NOMO-1 treated with dmso at 0.1 percent for 144 hours (cell line): ENCODE results near the gene TOGARAM1.

ENCODE experiments used
- DNase-seq: peaks from one replicate; lab custom pipeline; 2025; ENCODE audit not compliant: unreplicated experiment; lab: John Stamatoyannopoulos, UW

The TOGARAM1 gene

DNA sequence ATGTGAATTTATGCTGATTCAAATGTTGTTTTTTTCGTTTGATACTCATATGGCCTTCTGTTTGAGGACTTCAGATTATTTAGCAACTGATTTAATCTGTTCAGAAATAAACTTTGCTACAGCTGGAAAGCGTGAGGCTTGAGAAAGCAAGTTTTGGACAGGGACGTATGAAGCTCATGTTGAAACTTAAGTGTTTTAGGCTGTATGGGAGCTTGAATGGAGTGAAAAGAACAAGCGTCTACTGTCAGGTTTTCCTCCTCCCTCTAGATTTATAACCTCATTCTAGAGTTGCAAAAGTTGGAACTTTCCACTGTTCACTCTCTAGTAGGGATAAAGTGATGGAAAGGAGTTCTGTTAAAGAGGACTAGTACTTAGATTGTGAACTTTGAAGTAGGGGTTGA, 123.0 kb downstream of the TOGARAM1 start:
- no peak for DNase-seq

DNA sequence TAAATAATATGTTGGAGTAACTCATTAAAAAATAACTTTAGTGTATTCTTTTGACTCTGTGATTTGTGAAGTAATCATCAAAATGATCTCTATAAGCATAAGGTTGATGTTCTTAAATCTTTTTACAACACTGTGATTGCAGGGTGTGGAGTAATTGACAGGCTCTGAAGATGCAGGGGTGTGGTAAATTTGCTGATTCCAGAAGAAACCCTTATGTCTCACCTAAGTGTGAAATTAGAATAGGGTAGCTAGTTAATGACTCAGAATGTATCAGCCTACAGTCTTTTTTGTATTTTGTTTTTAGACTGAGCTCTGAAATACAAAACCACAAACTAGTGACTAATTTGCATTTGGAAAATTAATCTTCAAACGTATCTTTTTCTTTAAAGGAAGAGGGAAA, 127.8 kb downstream of the TOGARAM1 start:
- no peak for DNase-seq

DNA sequence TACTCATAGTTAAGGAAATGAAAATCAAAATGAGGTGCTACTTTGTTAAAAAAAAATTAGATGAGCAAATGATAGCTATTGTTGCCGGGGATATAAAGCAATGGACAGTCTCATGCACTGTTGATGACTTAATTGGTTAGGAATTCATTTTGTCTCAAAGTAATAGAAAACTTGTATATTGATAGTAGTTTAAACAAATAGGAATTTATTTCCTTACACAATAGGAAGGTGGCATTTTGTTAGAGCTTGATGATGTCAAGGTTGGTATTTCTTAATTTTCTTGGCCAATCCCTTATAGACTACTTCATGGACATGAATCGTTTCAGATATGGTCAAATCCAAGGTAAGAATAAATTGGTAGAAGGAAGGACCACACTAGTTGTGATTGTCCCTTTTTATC, 129.7 kb downstream of the TOGARAM1 start:
- DNase-seq: no peak

DNA sequence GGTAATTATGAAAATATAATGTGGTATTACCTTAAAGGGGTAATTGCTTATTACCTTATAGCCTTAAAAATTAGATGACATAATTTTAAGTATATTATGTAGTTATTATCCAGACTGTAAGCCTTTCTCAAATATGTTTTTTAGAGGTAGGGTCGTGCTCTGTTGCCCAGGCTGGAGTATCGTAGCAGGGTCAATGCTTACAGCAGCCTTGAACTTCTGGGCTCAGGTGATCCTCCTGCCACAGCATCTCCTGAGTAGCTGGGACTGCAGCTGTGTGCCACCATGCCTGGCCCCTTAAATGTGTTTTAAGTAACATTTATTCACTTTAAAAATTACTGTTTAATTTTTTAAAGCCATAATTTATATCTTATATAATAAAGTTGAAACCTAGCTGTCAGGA, 132.3 kb downstream of the TOGARAM1 start:
- no peak for DNase-seq

DNA sequence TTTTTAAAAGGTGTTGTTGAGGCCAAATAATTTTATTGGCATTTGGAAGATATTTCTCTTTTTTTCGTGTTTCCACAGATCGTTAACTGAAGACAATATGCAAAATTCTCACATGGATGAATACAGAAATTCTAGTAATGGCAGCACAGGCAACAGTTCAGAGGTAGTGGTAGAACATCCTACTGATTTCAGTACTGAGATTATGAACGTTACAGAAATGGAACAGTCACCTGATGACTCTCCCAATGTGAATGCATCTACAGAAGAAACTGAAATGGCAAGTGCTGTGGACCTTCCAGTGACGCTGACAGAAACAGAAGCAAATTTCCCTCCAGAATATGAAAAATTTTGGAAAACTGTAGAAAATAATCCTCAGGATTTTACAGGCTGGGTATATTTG, 133.2 kb downstream of the TOGARAM1 start:
- DNase-seq: no peak

DNA sequence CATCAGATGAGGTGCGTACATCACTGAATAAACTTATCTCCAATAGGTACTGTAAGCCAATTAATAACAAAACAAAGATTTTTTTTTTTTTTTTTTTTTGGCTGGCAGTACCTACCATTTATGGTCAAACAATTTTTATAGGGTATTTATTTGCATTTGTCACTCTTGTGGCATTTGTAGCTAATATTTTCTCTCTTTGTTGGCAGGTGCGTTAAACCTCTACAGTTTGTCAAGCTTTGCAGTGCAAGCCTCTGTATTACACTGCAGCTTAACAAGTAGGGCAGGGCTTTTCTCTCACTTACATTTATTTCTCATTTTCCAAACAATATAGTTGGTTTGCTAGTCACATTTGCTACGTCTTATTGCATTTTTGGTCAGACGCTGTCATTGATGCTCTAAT, 134.2 kb downstream of the TOGARAM1 start:
- no peak for DNase-seq

DNA sequence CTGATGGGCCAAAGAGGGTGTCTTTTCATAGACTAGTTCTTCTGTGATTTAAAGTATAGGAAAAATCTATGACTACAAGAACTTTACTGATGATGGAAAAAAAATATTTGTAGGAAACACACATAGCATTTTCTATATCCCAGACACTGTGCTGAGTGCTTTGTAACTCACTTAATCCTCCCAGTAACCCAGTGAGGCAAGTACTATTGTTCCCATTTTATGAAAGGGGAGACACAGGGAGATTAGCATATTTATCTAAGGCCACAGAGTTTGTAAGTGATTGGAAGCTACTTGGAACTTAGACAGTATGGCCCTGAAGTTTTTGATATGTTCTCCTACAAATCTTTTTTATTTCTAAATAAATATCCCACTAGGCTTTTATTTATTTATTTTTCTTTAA, 141.8 kb downstream of the TOGARAM1 start:
- DNase-seq: no peak

DNA sequence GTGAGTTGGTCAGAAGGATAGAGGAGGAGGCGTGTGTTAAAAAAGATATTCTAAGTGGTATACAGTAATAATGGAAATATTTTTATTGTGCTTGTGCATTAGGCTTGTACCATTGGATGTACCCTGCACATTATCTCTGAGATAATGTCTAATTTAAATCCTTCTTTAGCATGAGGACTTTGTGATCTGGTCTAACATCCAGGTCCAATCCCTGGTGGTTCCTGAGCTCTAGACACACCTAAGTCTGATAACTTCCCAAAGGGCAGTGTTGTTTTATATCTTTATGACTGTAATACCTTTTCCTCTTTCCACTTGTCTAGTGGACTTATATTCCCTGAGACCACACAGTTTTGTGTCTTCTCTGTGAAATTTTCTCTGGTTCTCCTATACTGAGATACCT, 142.6 kb downstream of the TOGARAM1 start:
- DNase-seq: no peak

DNA sequence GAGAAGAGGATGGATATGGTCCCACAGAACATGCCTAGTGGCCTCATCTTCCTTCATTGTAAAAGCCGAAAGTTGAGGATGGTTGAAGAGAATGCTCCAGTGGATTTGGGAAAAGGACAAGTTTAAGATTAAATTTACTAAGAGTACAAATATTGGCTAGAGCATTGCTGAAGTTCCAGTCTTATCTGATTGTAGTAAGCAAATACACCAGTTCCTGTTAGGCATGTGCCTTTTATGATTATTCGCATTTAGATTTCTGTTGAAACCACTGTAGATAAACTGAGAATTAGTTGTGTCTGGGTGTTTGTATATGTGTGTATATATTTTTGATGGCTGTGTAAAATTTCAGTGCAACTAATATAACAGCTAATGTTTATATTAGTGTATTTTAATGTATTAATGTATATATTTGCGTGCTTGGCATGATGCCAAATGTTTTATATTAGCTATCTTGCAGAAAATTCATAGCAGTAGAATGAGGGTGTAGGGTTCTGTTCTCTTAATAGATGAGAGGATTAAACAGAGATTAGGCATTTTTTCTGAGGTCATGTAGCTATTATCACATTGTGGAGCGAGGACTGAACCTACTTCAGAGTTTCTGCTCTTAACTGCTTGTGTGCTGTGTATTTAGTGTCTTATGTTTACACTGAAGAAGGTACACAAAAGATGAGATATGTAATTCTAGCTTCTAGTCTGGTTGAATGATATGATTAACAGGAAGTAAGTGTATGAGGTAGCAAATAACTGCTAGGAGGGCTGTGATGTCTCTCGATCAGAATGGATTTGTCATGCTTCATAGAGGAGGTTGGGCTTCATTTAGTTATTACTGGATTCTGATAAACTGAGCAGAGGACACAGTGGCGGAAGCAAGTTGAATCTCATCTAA, 151.1 kb downstream of the TOGARAM1 start:
- DNase-seq: no peak

DNA sequence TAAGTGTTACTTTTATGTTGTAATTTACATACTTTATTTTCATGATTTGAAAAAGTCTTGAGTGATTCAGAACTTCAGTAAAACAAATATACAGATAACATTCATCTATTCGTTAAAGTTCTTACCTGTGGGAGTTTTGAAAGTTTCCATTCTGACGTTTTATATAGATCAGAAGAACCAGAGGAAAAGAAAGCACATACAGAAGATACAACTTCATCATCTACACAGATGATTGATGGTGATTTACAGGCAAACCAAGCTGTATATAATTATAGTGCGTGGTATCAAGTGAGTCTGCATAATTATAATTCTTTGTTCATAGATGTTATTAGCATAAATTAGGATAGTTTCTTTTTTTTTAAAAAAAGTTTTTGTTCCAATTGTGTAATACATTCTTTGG, 152.3 kb downstream of the TOGARAM1 start:
- DNase-seq: no peak

DNA sequence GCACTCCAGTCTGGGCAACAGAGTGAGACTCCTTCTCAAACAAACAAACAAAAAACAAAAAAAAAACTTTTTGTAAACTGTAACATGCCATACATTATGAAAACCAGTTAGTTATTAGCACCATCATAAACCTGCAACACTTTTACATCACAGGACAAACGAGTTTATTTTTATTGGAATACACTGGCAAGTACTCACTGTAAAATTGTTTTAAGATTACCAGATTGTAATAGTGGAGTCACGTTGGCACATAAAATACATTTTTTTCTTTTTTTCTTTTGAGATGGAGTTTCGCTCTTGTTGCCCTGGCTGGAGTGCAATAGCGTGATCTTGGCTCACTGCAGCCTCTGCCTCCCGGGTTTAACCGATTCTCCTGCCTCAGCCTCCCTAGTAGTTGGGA, 156.6 kb downstream of the TOGARAM1 start:
- DNase-seq: no peak

DNA sequence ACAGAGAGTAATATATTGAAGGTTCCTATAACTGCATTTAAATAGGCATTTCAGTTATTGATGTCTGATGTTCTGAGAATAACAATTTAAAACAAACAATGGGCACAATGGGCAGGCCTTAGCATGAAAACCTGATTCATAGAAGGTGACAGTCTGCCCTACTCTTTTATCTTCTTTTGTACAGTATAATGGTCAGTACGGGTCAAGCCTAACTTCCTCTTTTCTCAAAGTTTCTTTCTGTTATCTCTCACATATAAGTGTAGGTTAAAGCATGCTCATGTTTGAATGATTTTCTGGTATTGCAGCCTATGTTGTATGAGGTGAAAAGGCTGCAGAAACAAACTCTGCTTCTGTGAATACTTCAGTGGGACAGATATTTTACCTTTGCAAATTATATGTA, 158.1 kb downstream of the TOGARAM1 start:
- DNase-seq: no peak

DNA sequence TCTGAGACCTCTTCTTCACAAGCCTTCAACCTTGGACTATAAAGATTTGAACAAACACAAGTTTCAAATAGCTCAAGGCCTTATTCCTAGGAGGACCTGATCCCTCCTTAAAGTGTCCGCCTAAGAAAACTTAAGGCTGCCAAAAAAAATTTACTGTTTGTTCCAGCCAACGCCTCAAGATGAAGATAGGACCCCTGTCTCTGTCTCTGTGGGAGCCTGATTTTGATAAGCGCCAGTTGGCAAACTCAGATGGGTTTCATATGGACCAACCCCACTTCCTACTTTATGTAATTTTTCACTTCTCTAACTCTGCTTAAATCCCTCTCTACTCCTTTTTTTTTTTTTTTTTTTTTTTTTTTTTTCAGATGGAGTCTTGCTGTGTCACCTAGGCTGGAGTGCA, 161.3 kb downstream of the TOGARAM1 start:
- no peak for DNase-seq
